Rectal smooth muscle tissue (tissue), 1 donor: ENCODE data around the gene CYP51A1.
"Not testable (repeated sequence)": the region's sequence is repeated elsewhere in the genome, so short reads cannot be mapped to it uniquely, and the experiment has no call there.

Experiments
- H3K27ac ChIP-seq: one replicate; pipeline ENCODE4 v1.7.0; 2013; ENCODE audit warnings: low read depth, low read length, inconsistent platforms
- H3K27me3 ChIP-seq: one replicate; pipeline ENCODE4 v1.7.0; 2013; ENCODE audit warnings: low read length; ENCODE audit not compliant: control insufficient read depth, insufficient read depth
- H3K36me3 ChIP-seq: one replicate; pipeline ENCODE4 v1.7.0; 2013; ENCODE audit warnings: low read length; ENCODE audit not compliant: control insufficient read depth, insufficient read depth
- H3K4me1 ChIP-seq: one replicate; pipeline ENCODE4 v1.7.0; 2013; ENCODE audit warnings: low read length; ENCODE audit not compliant: control insufficient read depth, insufficient read depth
- H3K4me3 ChIP-seq: one replicate; pipeline ENCODE4 v1.7.0; 2013; ENCODE audit warnings: low read length
- H3K9ac ChIP-seq: one replicate; pipeline ENCODE4 v1.7.0; 2013; ENCODE audit warnings: low read length

The CYP51A1 gene

GRCh38 chr7:92142791-92143190 is 8.5 kb upstream of the CYP51A1 start:
- H3K36me3 ChIP-seq, H3K4me1 ChIP-seq, H3K27me3 ChIP-seq, H3K27ac ChIP-seq, H3K4me3 ChIP-seq, H3K9ac ChIP-seq: not testable (repeated sequence)

GRCh38 chr7:92141161-92141560 is 6.9 kb upstream of the CYP51A1 start:
- Histone ChIP-seq H3K9ac (no peak overlapping the region), H3K27ac (no peak overlapping the region), H3K4me1 (no peaks in the 10 kb centered on the region), H3K4me3 (no peak overlapping the region), H3K36me3 (no peaks in the 10 kb centered on the region), H3K27me3 (no peaks in the 10 kb centered on the region)

DNA sequence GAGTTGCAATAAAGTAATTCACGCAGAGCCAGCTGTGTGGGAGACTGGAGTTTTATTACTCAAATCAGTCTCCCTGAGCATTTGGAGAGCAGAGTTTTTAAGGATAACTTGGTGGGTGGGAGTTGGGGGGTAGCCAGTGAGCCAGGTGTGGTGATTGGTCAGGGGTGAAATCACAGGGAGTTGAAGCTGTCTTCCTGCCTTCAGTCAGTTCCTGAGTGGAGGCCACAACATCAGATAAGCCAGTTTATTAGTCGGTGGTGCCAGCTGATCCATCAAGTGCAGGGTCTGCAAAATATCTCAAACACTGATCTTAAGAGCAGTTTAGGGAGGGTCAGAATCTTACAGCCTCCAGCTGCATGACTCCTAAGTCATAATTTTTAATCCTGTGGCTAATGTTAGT is 3.3 kb upstream of the CYP51A1 start:
- Histone ChIP-seq H3K36me3 (no peaks in the 10 kb centered on the region), H3K4me1 (no peaks in the 10 kb centered on the region), H3K27ac (no peak overlapping the region), H3K9ac (no peak overlapping the region), H3K27me3 (no peaks in the 10 kb centered on the region), H3K4me3 (no peak overlapping the region)

GRCh38 chr7:92135052-92135889 is 994 bp upstream of the CYP51A1 start:
- Histone ChIP-seq H3K27me3 (no peaks in the 10 kb centered on the region), H3K36me3 (no peaks in the 10 kb centered on the region), H3K4me3 (peak overlapping the region; percentile 97), H3K4me1 (no peaks in the 10 kb centered on the region), H3K27ac (peak overlapping the region; percentile 98), H3K9ac (peak overlapping the region; percentile 98)

DNA sequence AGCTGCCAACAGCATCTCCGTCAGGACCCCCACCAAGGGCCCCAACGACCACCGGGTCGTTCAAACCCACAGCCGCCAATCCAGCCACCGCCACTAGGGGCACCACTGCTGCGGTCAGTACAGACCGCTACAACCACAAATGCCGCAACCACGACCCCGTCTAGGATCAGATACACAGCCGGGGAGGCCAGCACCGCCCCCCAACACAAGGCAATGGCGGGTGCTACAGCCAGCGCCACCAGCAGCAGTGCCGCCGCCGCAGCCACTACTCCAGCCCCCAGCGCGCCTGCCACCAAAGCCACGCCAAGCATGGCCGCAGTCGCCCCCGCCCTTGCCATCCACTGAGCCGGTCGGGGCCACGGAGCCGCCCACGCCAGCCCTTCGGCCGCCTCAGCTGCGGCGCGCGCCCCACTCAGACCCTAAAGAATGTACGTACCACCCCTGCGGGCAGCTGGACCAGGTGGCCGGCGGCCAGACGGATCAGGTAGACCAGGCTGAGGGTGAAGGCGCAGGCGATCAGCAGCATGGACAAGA is 473 bp downstream of the CYP51A1 start:
- Histone ChIP-seq H3K36me3 (no peaks in the 10 kb centered on the region), H3K27ac (peak overlapping the region; percentile 98), H3K4me3 (peak overlapping the region; percentile 97), H3K27me3 (no peaks in the 10 kb centered on the region), H3K4me1 (no peaks in the 10 kb centered on the region), H3K9ac (peak overlapping the region; percentile 82)

DNA sequence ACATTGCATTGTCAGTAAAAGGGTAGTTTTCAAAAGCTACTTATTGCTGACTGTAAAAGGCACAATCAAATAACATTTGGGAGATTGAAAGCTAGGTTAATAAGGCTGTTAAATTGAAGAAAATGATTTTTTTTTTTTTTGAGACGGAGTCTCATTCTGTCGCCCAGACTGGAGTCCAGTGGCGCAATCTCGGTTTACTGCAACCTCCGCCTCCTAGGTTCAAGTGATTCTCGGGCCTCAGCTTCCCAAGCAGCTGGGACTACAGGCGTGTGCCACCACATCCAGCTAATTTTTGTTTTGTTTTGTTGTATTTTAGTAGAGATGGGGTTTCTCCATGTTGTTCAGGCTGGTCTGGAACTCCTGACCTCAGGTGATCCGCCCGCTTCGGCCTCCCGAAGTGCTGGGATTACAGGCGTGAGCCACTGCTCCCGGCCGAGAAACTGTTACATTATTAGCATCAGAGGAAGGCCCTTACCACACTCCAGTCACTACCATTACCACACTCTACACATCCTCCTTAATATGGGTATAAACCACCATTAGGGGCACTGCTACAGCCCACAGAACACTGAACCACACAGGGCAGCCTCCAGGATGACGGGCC is 1.0 kb downstream of the CYP51A1 start:
- Histone ChIP-seq H3K27me3 (no peaks in the 10 kb centered on the region), H3K4me3 (peak overlapping the region; percentile 97), H3K4me1 (no peaks in the 10 kb centered on the region), H3K36me3 (no peaks in the 10 kb centered on the region), H3K27ac (peak overlapping the region; percentile 98), H3K9ac (peak overlapping the region; percentile 82)

- no peak overlapping the region for H3K9ac ChIP-seq
- H3K4me3 ChIP-seq = no peak overlapping the region
- no peak overlapping the region for H3K27ac ChIP-seq
- no peaks in the 10 kb centered on the region for H3K27me3 ChIP-seq
- no peaks in the 10 kb centered on the region for H3K36me3 ChIP-seq
- no peaks in the 10 kb centered on the region for H3K4me1 ChIP-seq
Observed at GRCh38 chr7:92131764-92132330, 2.4 kb downstream of the CYP51A1 start.

DNA sequence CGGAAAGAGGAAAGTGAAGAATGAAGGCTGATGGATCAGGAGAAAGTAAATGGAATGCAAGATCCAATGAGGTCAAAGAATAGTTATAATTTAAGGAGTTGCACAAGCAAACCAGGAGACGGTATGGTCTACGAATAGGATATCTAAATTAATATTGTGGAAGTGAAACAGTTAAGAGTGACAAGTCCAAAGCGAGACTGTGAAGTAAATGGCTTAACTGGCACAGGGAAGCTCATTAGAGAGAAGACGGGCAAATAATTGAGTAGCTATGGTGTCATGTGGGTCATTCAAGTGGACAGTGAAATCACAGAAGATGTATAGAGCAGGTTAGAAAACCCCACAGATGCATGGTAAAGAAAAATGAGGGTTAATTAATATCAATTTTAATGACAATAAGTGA is 3.2 kb downstream of the CYP51A1 start:
- H3K27me3 ChIP-seq = no peaks in the 10 kb centered on the region
- no peaks in the 10 kb centered on the region for H3K36me3 ChIP-seq
- H3K4me1 ChIP-seq = no peaks in the 10 kb centered on the region
- H3K4me3 ChIP-seq = no peak overlapping the region
- no peak overlapping the region for H3K9ac ChIP-seq
- no peak overlapping the region for H3K27ac ChIP-seq

DNA sequence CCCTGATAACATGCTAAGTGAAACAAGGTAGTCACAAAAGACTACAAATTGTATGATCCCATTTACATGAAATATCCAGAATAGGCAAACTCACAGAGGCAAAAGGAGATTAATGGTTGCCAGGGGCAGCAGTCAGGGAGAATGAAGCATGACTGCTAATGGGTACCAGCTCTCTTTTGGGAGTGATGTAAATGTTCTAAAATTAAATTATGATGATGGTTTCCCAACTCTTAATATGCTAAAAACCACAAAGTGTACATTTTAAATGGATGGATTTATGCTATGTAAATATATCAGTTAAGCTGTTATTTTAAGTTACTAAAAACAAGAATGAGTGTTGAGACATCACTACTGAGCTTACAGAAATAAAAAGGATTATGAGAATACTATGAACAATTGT is 12.6 kb downstream of the CYP51A1 start:
- Histone ChIP-seq H3K9ac (no peak overlapping the region), H3K4me3 (no peak overlapping the region), H3K4me1 (no peaks in the 10 kb centered on the region), H3K36me3 (peaks cover 17% of the 10 kb centered on the region), H3K27me3 (no peaks in the 10 kb centered on the region), H3K27ac (no peak overlapping the region)

- Histone ChIP-seq H3K4me3 (no peak overlapping the region), H3K9ac (no peak overlapping the region), H3K27me3 (no peaks in the 10 kb centered on the region), H3K27ac (no peak overlapping the region), H3K4me1 (no peaks in the 10 kb centered on the region), H3K36me3 (peaks cover 12% of the 10 kb centered on the region)
Observed at GRCh38 chr7:92119213-92119759, 15.0 kb downstream of the CYP51A1 start.

DNA sequence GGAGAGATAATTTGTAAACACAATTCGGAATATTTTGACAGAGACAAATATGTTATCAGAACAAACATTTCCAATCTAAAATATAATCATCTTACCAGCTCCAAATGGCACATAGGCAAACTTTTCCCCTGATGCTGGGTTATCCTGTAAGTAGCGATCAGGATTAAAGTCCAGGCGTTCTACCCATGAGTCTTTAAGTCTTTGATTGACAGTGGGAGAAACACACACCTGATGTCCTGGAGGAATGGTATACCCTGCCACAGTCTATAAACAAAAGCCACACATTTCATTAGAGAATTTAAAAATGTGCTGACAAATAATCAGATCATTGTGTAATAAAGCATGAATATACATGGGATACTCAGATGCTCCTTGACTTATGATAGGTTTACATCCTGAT is 17.3 kb downstream of the CYP51A1 start:
- no peaks in the 10 kb centered on the region for H3K27me3 ChIP-seq
- no peaks in the 10 kb centered on the region for H3K4me1 ChIP-seq
- H3K4me3 ChIP-seq = no peak overlapping the region
- H3K27ac ChIP-seq = no peak overlapping the region
- no peaks in the 10 kb centered on the region for H3K36me3 ChIP-seq
- no peak overlapping the region for H3K9ac ChIP-seq

DNA sequence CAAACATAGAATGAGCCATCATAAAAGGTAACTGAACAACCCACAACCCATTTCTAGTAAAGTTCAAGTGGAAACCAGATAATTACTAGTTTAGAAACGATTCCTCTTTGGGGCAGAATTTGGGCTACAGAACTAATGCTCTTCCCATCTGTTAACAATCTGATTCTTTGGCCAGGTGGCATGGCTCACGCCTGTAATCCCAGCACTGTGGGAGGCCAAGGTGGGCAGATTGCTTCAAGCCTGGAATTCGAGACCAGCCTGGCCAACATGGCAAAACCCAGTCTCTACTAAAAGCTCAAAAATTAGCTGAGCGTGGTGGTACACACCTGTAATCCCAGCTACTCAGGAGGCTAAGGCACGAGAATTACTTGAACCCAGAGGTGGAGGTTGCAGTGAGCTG is 18.5 kb downstream of the CYP51A1 start:
- H3K36me3 ChIP-seq = no peaks in the 10 kb centered on the region
- H3K4me1 ChIP-seq = no peaks in the 10 kb centered on the region
- no peak overlapping the region for H3K9ac ChIP-seq
- no peak overlapping the region for H3K27ac ChIP-seq
- no peak overlapping the region for H3K4me3 ChIP-seq
- H3K27me3 ChIP-seq = no peaks in the 10 kb centered on the region
